PC-9 (cell line): ENCODE data around the gene CHP2.

Experiments
- EZH2 ChIP-seq: fragments of 200-600 bp; sonication (generic); IDR thresholded peaks from 2 replicates; pipeline ENCODE4 v1.8.0; 2017; ENCODE audit warnings: antibody characterized with exemption, low read depth
- TF ChIP-seq, protein P1 (sequence below): fragments of 200-600 bp; sonication (generic); conservative IDR thresholded peaks from 2 replicates; pipeline ENCODE4 v1.6.1; 2017; ENCODE audit warnings: mixed run types, antibody characterized with exemption, mild to moderate bottlenecking, moderate library complexity

DNA sequence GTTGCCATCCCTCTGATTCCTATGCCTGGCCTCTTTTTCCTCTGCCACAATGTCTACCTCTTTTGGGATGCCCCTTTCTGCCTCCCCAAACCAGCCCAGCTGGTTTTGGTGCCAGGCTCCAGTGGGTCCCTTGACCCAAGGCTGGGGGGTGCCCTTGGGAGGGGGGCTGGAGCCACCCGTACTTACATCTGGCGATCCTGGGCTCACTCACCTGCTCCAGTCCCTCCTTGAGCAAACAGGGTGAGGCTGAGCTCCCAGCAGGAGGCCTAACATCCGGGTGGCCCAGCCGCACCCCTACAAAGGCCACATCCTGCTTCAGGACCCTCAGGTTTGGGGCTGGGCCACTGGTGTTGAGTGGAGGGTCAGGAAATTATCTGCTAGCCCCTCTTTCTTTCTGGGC lies 43.0 kb upstream of the CHP2 start:
- TF ChIP-seq, protein P1, sequence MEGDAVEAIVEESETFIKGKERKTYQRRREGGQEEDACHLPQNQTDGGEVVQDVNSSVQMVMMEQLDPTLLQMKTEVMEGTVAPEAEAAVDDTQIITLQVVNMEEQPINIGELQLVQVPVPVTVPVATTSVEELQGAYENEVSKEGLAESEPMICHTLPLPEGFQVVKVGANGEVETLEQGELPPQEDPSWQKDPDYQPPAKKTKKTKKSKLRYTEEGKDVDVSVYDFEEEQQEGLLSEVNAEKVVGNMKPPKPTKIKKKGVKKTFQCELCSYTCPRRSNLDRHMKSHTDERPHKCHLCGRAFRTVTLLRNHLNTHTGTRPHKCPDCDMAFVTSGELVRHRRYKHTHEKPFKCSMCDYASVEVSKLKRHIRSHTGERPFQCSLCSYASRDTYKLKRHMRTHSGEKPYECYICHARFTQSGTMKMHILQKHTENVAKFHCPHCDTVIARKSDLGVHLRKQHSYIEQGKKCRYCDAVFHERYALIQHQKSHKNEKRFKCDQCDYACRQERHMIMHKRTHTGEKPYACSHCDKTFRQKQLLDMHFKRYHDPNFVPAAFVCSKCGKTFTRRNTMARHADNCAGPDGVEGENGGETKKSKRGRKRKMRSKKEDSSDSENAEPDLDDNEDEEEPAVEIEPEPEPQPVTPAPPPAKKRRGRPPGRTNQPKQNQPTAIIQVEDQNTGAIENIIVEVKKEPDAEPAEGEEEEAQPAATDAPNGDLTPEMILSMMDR: no peak
- no peak for TF ChIP-seq EZH2
